Spleen (tissue), 11 donors: ENCODE measurements around the gene MSI2. TPM values are rescaled to one million over a fixed set of nuclear protein-coding genes. Genes with fewer than 3 reads are reported as not detected.

ENCODE experiments used
- DNase-seq: peaks from one replicate; pipeline ENCODE4 v3.0.0-alpha.2; 2020
- H3K27ac ChIP-seq, 8 donors: fragments of 200-600 bp; sonication (generic) in 7 of 8; 1 replicate in 4 of 8; 2 replicates in 4 of 8; pipeline versions ENCODE4 v1.5.0 to v1.8.0; 2016 to 2021; ENCODE audit warnings: inconsistent platforms in 4 of 8, mild to moderate bottlenecking in 4 of 8, moderate library complexity in 1 of 8
- H3K27me3 ChIP-seq, 7 donors: fragments of 200-600 bp; sonication (generic) in 6 of 7; replicated peaks in 1 of 7; 1 replicate in 4 of 7; 2 replicates in 3 of 7; pipeline versions ENCODE4 v1.5.0 to v1.8.0; 2016 to 2021; ENCODE audit warnings: inconsistent platforms in 3 of 7, mild to moderate bottlenecking in 1 of 7
- H3K36me3 ChIP-seq, 6 donors: fragments of 200-600 bp; sonication (generic) in 5 of 6; 1 replicate in 4 of 6; 2 replicates in 2 of 6; pipeline versions ENCODE4 v1.5.0 to v1.8.0; 2016 to 2021; ENCODE audit warnings: inconsistent platforms in 2 of 6
- H3K4me1 ChIP-seq, 6 donors: fragments of 200-600 bp; sonication (generic) in 5 of 6; 1 replicate in 3 of 6; 2 replicates in 3 of 6; pipeline versions ENCODE4 v1.5.0 to v1.8.0; 2016 to 2021; ENCODE audit warnings: inconsistent platforms in 3 of 6
- H3K4me3 ChIP-seq, 8 donors: fragments of 200-600 bp; sonication (generic) in 7 of 8; 1 replicate in 4 of 8; 2 replicates in 4 of 8; pipeline versions ENCODE4 v1.5.0 to v1.8.0; 2016 to 2021; ENCODE audit warnings: inconsistent platforms in 4 of 8, mild to moderate bottlenecking in 4 of 8, moderate library complexity in 2 of 8
- H3K9me3 ChIP-seq, 8 donors: fragments of 200-600 bp; sonication (generic) in 7 of 8; 1 replicate in 4 of 8; 2 replicates in 4 of 8; pipeline versions ENCODE4 v1.5.0 to v1.8.0; 2016 to 2021; ENCODE audit warnings: inconsistent platforms in 4 of 8
- CTCF ChIP-seq, 11 experiments: fragments of 200-600 bp in 7 of 11; fragments of 450-650 bp in 4 of 11; sonication (generic) in 4 of 11; IDR thresholded peaks in 8 of 11; conservative IDR thresholded peaks in 3 of 11; 1 replicate in 7 of 11; 2 replicates in 4 of 11; pipeline versions ENCODE4 v1.4.0 to v1.8.0; 2016 to 2021; ENCODE audit warnings: antibody characterized with exemption in 11 of 11, inconsistent platforms in 4 of 11, mild to moderate bottlenecking in 1 of 11
- POLR2A ChIP-seq, 3 donors: fragments of 450-650 bp; IDR thresholded peaks; one replicate each; pipeline ENCODE4 v1.5.1; 2017; ENCODE audit warnings: antibody characterized with exemption in 3 of 3, mild to moderate bottlenecking in 1 of 3
- POLR2AphosphoS5 ChIP-seq, 3 donors: sonication (generic); formaldehyde crosslinking; IDR thresholded peaks; one replicate each; pipeline ENCODE4 v1.5.1; 2017; ENCODE audit warnings: antibody characterized with exemption in 3 of 3
- WGBS, 5 donors: extraction: QIAGEN DNeasy Blood & Tissue Kit in 3 of 5; methylation state at CpG; one replicate each; pipeline versions ENCODE4 v1.1.5 to v1.1.7; 2013 to 2018; 5-methylcytosine and 5-hydroxymethylcytosine counted together
- intact Hi-C: fragments of 100-400 bp; cut with DNase I; formaldehyde crosslinking; loops from one replicate; pipeline ENCODE4 v1.15.0; 2023; ENCODE audit warnings: low total_unique reads
- polyA plus RNA-seq, 3 donors: library from polyadenylated mRNA; stranded (reverse); fragments of 200-250 nt; gene quantifications; one replicate each; pipeline ENCODE4 v1.2.1, GENCODE V29; 2013
- total RNA-seq, 7 donors: library from RNA; depleted of rRNA in 3 of 7; stranded (reverse); fragments of >200 nt in 3 of 7; fragmentation: NEBNext Ultra II Directional in 4 of 7; extraction: Animal tissue kit (Norgen Biotek cat#: 25700) in 4 of 7; gene quantifications; one replicate each; pipeline versions ENCODE4 v1.1.0 to v1.2.1, GENCODE V29; 2016 to 2021
- donor health status: healthy with polysubstance abuse.
- donor health status: DM: no; HTN: no; CAD: no; lungs with moderate emphysema.
- donor health status: DM: no; HTN: no; CAD: no.
- donor health status: Bipolar disorder and iron deficiency.
- donor health status: healthy.
- donor health status: DM: no; HTN: no; CAD: no.
- donor health status: DM: yes; HTN: yes; CAD: no.

MSI2 gene
- total and polyA plus RNA-seq, 10 donors, result 9.8 to 131 (median 64.7) TPM

- H3K36me3 ChIP-seq, result peaks cover 0 to 48% (median 0%) of the 10 kb centered on the region in 6 donors
- H3K27ac ChIP-seq, result peak overlapping the region in 1 of 8 donors; percentile 59
- no peaks in the 10 kb centered on the region for H3K9me3 ChIP-seq
- no peaks in the 10 kb centered on the region for H3K27me3 ChIP-seq
- DNase-seq, result peak; percentile 75
- H3K4me3 ChIP-seq, result peak overlapping the region in 1 of 8 donors; percentile 52
- intact Hi-C loops, result no loop called here
- no peak for TF ChIP-seq CTCF (IDR thresholded peaks at IDR 0.05 in 8 of 11, conservative IDR thresholded peaks at IDR 0.05 in 3 of 11)
- peak in 1 of 3 donors; percentile 30 for TF ChIP-seq POLR2AphosphoS5 (IDR thresholded peaks at IDR 0.05)
- 72 to 83% (median 83%) methylated on average over 11 of the region's 11 CpGs for WGBS, 5 donors
- H3K4me1 ChIP-seq, result peaks cover 13 to 47% (median 31%) of the 10 kb centered on the region in 6 donors
Measured at GRCh38 chr17:57623620-57624019, 367.3 kb downstream of the MSI2 start.

GRCh38 chr17:57624386-57624785 is 368.1 kb downstream of the MSI2 start:
- Histone ChIP-seq H3K9me3 (no peaks in the 10 kb centered on the region), H3K36me3 (peaks cover 0 to 49% (median 0%) of the 10 kb centered on the region in 6 donors), H3K27ac (no peak overlapping the region), H3K4me3 (no peak overlapping the region), H3K27me3 (no peaks in the 10 kb centered on the region), H3K4me1 (peaks cover 18 to 55% (median 39%) of the 10 kb centered on the region in 6 donors)
- TF ChIP-seq POLR2A (IDR thresholded peaks at IDR 0.05), result no peak
- TF ChIP-seq CTCF (IDR thresholded peaks at IDR 0.05 in 8 of 11, conservative IDR thresholded peaks at IDR 0.05 in 3 of 11), result no peak
- no peak for TF ChIP-seq POLR2AphosphoS5 (IDR thresholded peaks at IDR 0.05)
- intact Hi-C loops, result no loop called here
- peak; percentile 53 for DNase-seq
- 39 to 65% (median 49%) methylated on average over 8 of the region's 8 CpGs for WGBS, 5 donors

- H3K36me3 ChIP-seq, result peaks cover 0 to 42% (median 0%) of the 10 kb centered on the region in 6 donors
- H3K27ac ChIP-seq, result no peak overlapping the region
- H3K4me3 ChIP-seq, result no peak overlapping the region
- H3K4me1 ChIP-seq, result peaks cover 18 to 62% (median 46%) of the 10 kb centered on the region in 6 donors
- WGBS, 5 donors, result 80 to 93% (median 88%) methylated on average over 1 of the region's 1 CpG
- no peaks in the 10 kb centered on the region for H3K27me3 ChIP-seq
- TF ChIP-seq POLR2A (IDR thresholded peaks at IDR 0.05) (no peak), CTCF (IDR thresholded peaks at IDR 0.05 in 8 of 11, conservative IDR thresholded peaks at IDR 0.05 in 3 of 11) (no peak)
- intact Hi-C loops, result no loop called here
- DNase-seq, result no peak
- no peaks in the 10 kb centered on the region for H3K9me3 ChIP-seq
Measured at GRCh38 chr17:57625511-57625910, 369.2 kb downstream of the MSI2 start.

GRCh38 chr17:57625957-57626356 is 369.6 kb downstream of the MSI2 start:
- Histone ChIP-seq H3K4me3 (no peak overlapping the region), H3K36me3 (peaks cover 0 to 45% (median 0%) of the 10 kb centered on the region in 6 donors), H3K27me3 (no peaks in the 10 kb centered on the region), H3K27ac (no peak overlapping the region), H3K9me3 (no peaks in the 10 kb centered on the region), H3K4me1 (peaks cover 18 to 62% (median 46%) of the 10 kb centered on the region in 6 donors)
- no peak for TF ChIP-seq CTCF (IDR thresholded peaks at IDR 0.05 in 8 of 11, conservative IDR thresholded peaks at IDR 0.05 in 3 of 11)
- no peak for TF ChIP-seq POLR2A (IDR thresholded peaks at IDR 0.05)
- no peak for TF ChIP-seq POLR2AphosphoS5 (IDR thresholded peaks at IDR 0.05)
- DNase-seq, result peak; percentile 50
- WGBS, 5 donors, result 88 to 97% (median 94%) methylated on average over 8 to 9 of the region's 9 CpGs
- intact Hi-C loops, result no loop called here
